NCI-H1105 treated with DMSO at 0.1 percent for 48 hours (cell line): ENCODE measurements around the gene ANO9.
"Not testable (repeated sequence)": the region's sequence is repeated elsewhere in the genome, so short reads cannot be mapped to it uniquely, and the experiment has no call there.

Source experiments
- DNase-seq: peaks from one replicate; lab custom pipeline; 2025; lab: John Stamatoyannopoulos, UW

Gene ANO9

GRCh38 chr11:452203-452744 lies 10.5 kb upstream of the ANO9 start:
- no peak for DNase-seq

GRCh38 chr11:451738-452137 lies 9.9 kb upstream of the ANO9 start:
- no peak for DNase-seq

GRCh38 chr11:450809-451451 lies 9.1 kb upstream of the ANO9 start:
- DNase-seq, result peak; percentile 40

- peak; percentile 95 for DNase-seq
Observed at GRCh38 chr11:449889-450808, 8.3 kb upstream of the ANO9 start, which contains the start of gene PTDSS2. TSS of gene PTDSS2 (plus strand) at chr11:450279. CDS start at chr11:450456, 177 bp downstream.

- peak; percentile 90 for DNase-seq
Observed at GRCh38 chr11:447923-448731, 6.3 kb upstream of the ANO9 start.

GRCh38 chr11:446891-447290 lies 5.1 kb upstream of the ANO9 start:
- no peak for DNase-seq

GRCh38 chr11:445765-446588 lies 4.2 kb upstream of the ANO9 start:
- DNase-seq, result no peak

- DNase-seq, result peak; percentile 41
Observed at GRCh38 chr11:444396-445144, 2.8 kb upstream of the ANO9 start.

- DNase-seq, result no peak
Observed at GRCh38 chr11:443542-444199, 1.9 kb upstream of the ANO9 start.

GRCh38 chr11:442611-443081 lies 835 bp upstream of the ANO9 start:
- DNase-seq, result no peak

GRCh38 chr11:441043-441417 lies 781 bp downstream of the ANO9 start:
- no peak for DNase-seq

GRCh38 chr11:440065-441042 lies 1.5 kb downstream of the ANO9 start:
- DNase-seq, result no peak

- DNase-seq, result no peak
Observed at GRCh38 chr11:439315-440064, 2.3 kb downstream of the ANO9 start.

GRCh38 chr11:438101-438844 lies 3.5 kb downstream of the ANO9 start:
- no peak for DNase-seq

GRCh38 chr11:437228-437870 lies 4.5 kb downstream of the ANO9 start:
- no peak for DNase-seq

- DNase-seq, result not testable (repeated sequence)
Observed at GRCh38 chr11:434999-435740, 6.6 kb downstream of the ANO9 start.
